ENCODE results near the gene NALF2. TPM values are rescaled to one million over a fixed set of nuclear protein-coding genes. Genes with fewer than 3 reads are reported as not detected.

Gene NALF2
- total and polyA plus RNA-seq, 2 donors (not counting 1 experiment from before 2014, with no cell fraction given), result not detected

DNA sequence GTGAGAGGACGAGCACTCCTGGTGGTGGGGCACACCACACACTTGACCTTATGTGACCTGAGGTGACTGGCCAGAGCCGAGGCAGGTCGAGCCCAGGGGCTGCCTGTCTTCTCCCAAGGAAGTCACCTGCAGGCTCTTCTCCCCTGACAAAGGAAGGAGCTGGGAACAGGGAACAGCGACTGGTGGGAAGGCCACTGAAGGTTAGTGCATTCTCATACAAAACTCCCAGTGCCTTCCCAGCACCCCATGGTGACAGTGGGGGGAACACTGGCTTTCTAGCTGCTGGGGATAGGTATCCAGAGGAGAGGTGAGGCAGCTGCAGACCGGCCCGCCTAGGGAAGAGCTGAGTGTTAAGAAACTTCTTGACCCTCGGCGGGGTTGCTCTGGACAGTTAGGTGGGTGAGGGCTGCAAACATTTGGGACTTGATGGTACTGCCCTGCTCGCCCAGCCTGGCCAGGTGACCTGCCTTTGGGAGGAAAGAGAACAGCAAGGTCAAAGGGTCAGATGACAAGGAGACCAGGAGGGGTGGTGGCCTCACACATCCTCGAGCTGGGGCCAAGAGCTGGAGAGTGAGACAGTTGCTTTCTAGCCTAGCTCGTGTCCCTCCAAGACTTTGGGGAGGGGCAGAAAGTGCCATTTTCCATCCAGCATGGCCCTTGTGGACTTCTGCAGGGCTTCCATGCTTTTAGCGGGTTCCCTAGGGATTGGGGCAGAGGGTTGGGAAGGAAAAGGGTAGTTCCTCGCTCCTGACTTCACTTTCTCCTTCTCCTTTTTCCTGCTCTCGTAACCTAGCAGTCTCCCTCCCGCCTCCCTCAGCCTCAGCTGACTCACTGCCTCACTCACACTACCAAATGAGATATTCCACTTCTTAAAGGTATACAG lies 2.7 kb downstream of the NALF2 start:
- Mint-ChIP-seq H3K9me3 (ENCODE audit: insufficient read depth) (no peaks in the 10 kb centered on the region), H3K4me3 (no peak overlapping the region), H3K27me3 (peaks cover 15% of the 10 kb centered on the region), H3K4me1 (peaks cover 6% of the 10 kb centered on the region), H3K27ac (no peak overlapping the region)
- H4K20me1 ChIP-seq (ENCODE audit: control insufficient read depth, insufficient read depth, low read length, poor library complexity, severe bottlenecking), result no peaks in the 10 kb centered on the region
- H2AFZ ChIP-seq (ENCODE audit: insufficient read depth, low read depth, low read length, poor library complexity, severe bottlenecking), result no peak overlapping the region
- peaks cover 0 to 9% (median 0%) of the 10 kb centered on the region in 4 experiments for H3K27me3 ChIP-seq (replicated peaks in 1 of 4; ENCODE audit: control extremely low read depth in 1 of 4, control insufficient read depth in 3 of 4, insufficient read depth in 4 of 4, low read length in 3 of 4)
- TF ChIP-seq EZH2 (IDR thresholded peaks at IDR 0.05; ENCODE audit: borderline replicate concordance, insufficient read depth, low read depth, low read length, poor library complexity, severe bottlenecking), result no peak
- TF ChIP-seq CTCF (IDR thresholded peaks at IDR 0.05), result no peak
- no peak overlapping the region for H3K27ac ChIP-seq (ENCODE audit: low read length in 2 of 2)
- no peak overlapping the region for H3K9ac ChIP-seq (ENCODE audit: low read length)
- no peaks in the 10 kb centered on the region for H3K36me3 ChIP-seq (replicated peaks in 1 of 2; ENCODE audit: control extremely low read depth in 1 of 2, control insufficient read depth in 1 of 2, extremely low read depth in 1 of 2, insufficient read depth in 2 of 2, low read length in 1 of 2)
- DNase-seq, result no peak
- no peak overlapping the region for H3K4me3 ChIP-seq (ENCODE audit: control extremely low read depth in 1 of 5, extremely low read depth in 1 of 5, insufficient read depth in 1 of 5, low read depth in 2 of 5, low read length in 4 of 5)
- POLR2A ChIA-PET, result no interaction called here
- no peaks in the 10 kb centered on the region for H3K79me2 ChIP-seq (ENCODE audit: control insufficient read depth, insufficient read depth, low read length)
- WGBS (ENCODE audit: insufficient coverage), result 72% methylated on average over 8 of the region's 15 CpGs
- no peak for ATAC-seq (ENCODE audit: low read depth)
- H3K4me2 ChIP-seq (replicated peaks; ENCODE audit: low read depth, low read length, poor library complexity, severe bottlenecking), result no peak overlapping the region
- intact Hi-C loops (cut with micrococcal nuclease), result no loop called here
- CTCF ChIA-PET, result no interaction called here
- no peaks in the 10 kb centered on the region for H3K4me1 ChIP-seq (ENCODE audit: control insufficient read depth in 2 of 2, insufficient read depth in 2 of 2, low read length in 2 of 2)
- no peaks in the 10 kb centered on the region for H3K9me3 ChIP-seq (ENCODE audit: control extremely low read depth in 1 of 3, control insufficient read depth in 2 of 3, insufficient read depth in 1 of 3, low read length in 2 of 3)

DNA sequence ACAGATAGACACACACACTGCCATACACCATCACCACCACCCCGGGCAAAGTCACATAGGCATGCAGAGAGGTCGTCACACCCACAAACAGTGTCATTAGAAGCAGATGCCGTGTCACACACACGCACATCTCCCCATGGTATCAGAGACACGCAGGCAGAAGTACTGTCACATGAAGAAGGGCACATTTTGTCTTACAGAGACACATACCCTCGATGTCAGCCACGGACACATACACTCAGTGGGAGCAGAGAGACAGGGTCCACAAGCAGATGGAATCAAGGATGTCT lies 3.3 kb downstream of the NALF2 start:
- Mint-ChIP-seq H3K4me1 (peaks cover 6% of the 10 kb centered on the region), H3K27me3 (peaks cover 15% of the 10 kb centered on the region), H3K4me3 (no peak overlapping the region), H3K27ac (no peak overlapping the region), H3K9me3 (ENCODE audit: insufficient read depth) (no peaks in the 10 kb centered on the region)
- Histone ChIP-seq H3K4me1 (ENCODE audit: control insufficient read depth in 2 of 2, insufficient read depth in 2 of 2, low read length in 2 of 2) (no peaks in the 10 kb centered on the region), H3K79me2 (ENCODE audit: control insufficient read depth, insufficient read depth, low read length) (no peaks in the 10 kb centered on the region), H3K4me2 (replicated peaks; ENCODE audit: low read depth, low read length, poor library complexity, severe bottlenecking) (no peak overlapping the region), H3K9me3 (ENCODE audit: control extremely low read depth in 1 of 3, control insufficient read depth in 2 of 3, insufficient read depth in 1 of 3, low read length in 2 of 3) (no peaks in the 10 kb centered on the region), H4K20me1 (ENCODE audit: control insufficient read depth, insufficient read depth, low read length, poor library complexity, severe bottlenecking) (no peaks in the 10 kb centered on the region), H3K27me3 (replicated peaks in 1 of 4; ENCODE audit: control extremely low read depth in 1 of 4, control insufficient read depth in 3 of 4, insufficient read depth in 4 of 4, low read length in 3 of 4) (peaks cover 0 to 9% (median 0%) of the 10 kb centered on the region in 4 experiments), H3K4me3 (ENCODE audit: control extremely low read depth in 1 of 5, extremely low read depth in 1 of 5, insufficient read depth in 1 of 5, low read depth in 2 of 5, low read length in 4 of 5) (no peak overlapping the region), H3K9ac (ENCODE audit: low read length) (no peak overlapping the region), H3K27ac (ENCODE audit: low read length in 2 of 2) (no peak overlapping the region), H3K36me3 (replicated peaks in 1 of 2; ENCODE audit: control extremely low read depth in 1 of 2, control insufficient read depth in 1 of 2, extremely low read depth in 1 of 2, insufficient read depth in 2 of 2, low read length in 1 of 2) (no peaks in the 10 kb centered on the region), H2AFZ (ENCODE audit: insufficient read depth, low read depth, low read length, poor library complexity, severe bottlenecking) (no peak overlapping the region)
- DNase-seq (no peak), ATAC-seq (ENCODE audit: low read depth) (no peak)
- WGBS (ENCODE audit: insufficient coverage), result 100% methylated on average over 2 of the region's 7 CpGs
- intact Hi-C loops (cut with micrococcal nuclease), result no loop called here
- ChIA-PET POLR2A (no interaction called here), CTCF (no interaction called here)
- TF ChIP-seq EZH2 (IDR thresholded peaks at IDR 0.05; ENCODE audit: borderline replicate concordance, insufficient read depth, low read depth, low read length, poor library complexity, severe bottlenecking), result no peak
- no peak for TF ChIP-seq CTCF (IDR thresholded peaks at IDR 0.05)
